H1 (cell line): ENCODE measurements around the gene NT5DC3. TPM values are rescaled to one million over a fixed set of nuclear protein-coding genes. Genes with fewer than 3 reads are reported as not detected.

Experiments
- CTCF ChIA-PET: fragments of 300-600 bp; sonication (Branson Sonifier 250); formaldehyde crosslinking; loops from one replicate; lab custom pipeline; 2021; ENCODE audit not compliant: partially characterized antibody; lab: Charles Lee
- POLR2A ChIA-PET: fragments of 300-600 bp; sonication (Branson Sonifier 250); formaldehyde crosslinking; loops from one replicate; lab custom pipeline; 2021; ENCODE audit warnings: inconsistent platforms; ENCODE audit not compliant: partially characterized antibody; lab: Charles Lee
- DNase-seq, 2 experiments: peaks; one replicate each; pipeline versions ENCODE4 v3.0.0 to v3.0.0-alpha.2; 2010 to 2022; ENCODE audit warnings: low spot score in 2 of 2, low read depth in 1 of 2, mixed read lengths in 1 of 2
- FAIRE-seq: peaks from 2 replicates; lab custom pipeline; 2011; peaks lifted over from hg19 to GRCh38; lab: Jason Lieb, UNC
- H2AFZ ChIP-seq: 2 replicates; pipeline ENCODE4 v1.8.1; 2012; ENCODE audit warnings: low read length, inconsistent platforms
- H2AK5ac ChIP-seq: 2 replicates; pipeline ENCODE4 v1.6.1; 2013; ENCODE audit warnings: low read depth, low read length
- H2BK120ac ChIP-seq: replicated peaks from 2 replicates; pipeline ENCODE3; 2013; ENCODE audit warnings: low read depth, low read length, inconsistent platforms
- H2BK12ac ChIP-seq: 2 replicates; pipeline ENCODE4 v1.6.1; 2013; ENCODE audit warnings: low read depth, low read length
- H2BK15ac ChIP-seq: 2 replicates; pipeline ENCODE4 v1.6.1; 2013; ENCODE audit warnings: low read length
- H2BK20ac ChIP-seq: 2 replicates; pipeline ENCODE4 v1.6.1; 2013; ENCODE audit warnings: low read length
- H2BK5ac ChIP-seq: 2 replicates; pipeline ENCODE4 v1.6.1; 2013; ENCODE audit warnings: low read depth, low read length
- H3K14ac ChIP-seq: 2 replicates; pipeline ENCODE4 v1.6.1; 2013; ENCODE audit warnings: inconsistent platforms; ENCODE audit not compliant: insufficient read length
- H3K18ac ChIP-seq: 2 replicates; pipeline ENCODE4 v1.6.1; 2013; ENCODE audit warnings: low read length; ENCODE audit errors: extremely low read depth
- H3K23ac ChIP-seq: 2 replicates; pipeline ENCODE4 v1.6.1; 2013; ENCODE audit warnings: inconsistent platforms; ENCODE audit not compliant: insufficient read length
- H3K23me2 ChIP-seq: 2 replicates; pipeline ENCODE4 v1.6.1; 2013; ENCODE audit warnings: low read depth, low read length
- H3K27ac ChIP-seq: 2 replicates; pipeline ENCODE4 v1.6.1; 2011; ENCODE audit warnings: low read depth, low read length, inconsistent platforms
- H3K27me3 ChIP-seq, 4 experiments: replicated peaks in 1 of 4; 1 replicate in 1 of 4; 2 replicates in 3 of 4; pipeline versions ENCODE4 v1.6.1 to v1.8.1; 2011 to 2013; ENCODE audit warnings: low read length in 3 of 4, mild to moderate bottlenecking in 3 of 4, inconsistent platforms in 2 of 4, mixed read lengths in 2 of 4, moderate library complexity in 1 of 4; ENCODE audit not compliant: control insufficient read depth in 3 of 4, insufficient read depth in 3 of 4; ENCODE audit errors: extremely low read depth in 1 of 4
- H3K36me3 ChIP-seq, 4 experiments: 2 replicates each; pipeline versions ENCODE4 v1.6.1 to v1.8.1; 2011 to 2013; ENCODE audit warnings: mild to moderate bottlenecking in 4 of 4, low read length in 3 of 4, moderate library complexity in 2 of 4, control low read depth in 1 of 4, inconsistent platforms in 1 of 4; ENCODE audit not compliant: insufficient read depth in 4 of 4, control insufficient read depth in 2 of 4
- H3K4ac ChIP-seq: replicated peaks from 2 replicates; pipeline ENCODE3; 2013; ENCODE audit warnings: low read length, low read depth, mixed read lengths, inconsistent platforms; ENCODE audit not compliant: insufficient read length
- H3K4me1 ChIP-seq, 4 experiments: replicated peaks in 1 of 4; 1 replicate in 1 of 4; 2 replicates in 3 of 4; pipeline versions ENCODE4 v1.6.1 to v1.8.1; 2011 to 2013; ENCODE audit warnings: low read length in 3 of 4, inconsistent platforms in 2 of 4, mixed read lengths in 1 of 4; ENCODE audit not compliant: insufficient read depth in 4 of 4, control insufficient read depth in 3 of 4
- H3K4me2 ChIP-seq, 2 experiments: 2 replicates each; pipeline versions ENCODE4 v1.6.1 to v1.8.1; 2011 to 2013; ENCODE audit warnings: low read depth in 2 of 2, low read length in 2 of 2, control low read depth in 1 of 2, inconsistent platforms in 1 of 2, mild to moderate bottlenecking in 1 of 2; ENCODE audit not compliant: insufficient read depth in 1 of 2
- H3K4me3 ChIP-seq, 4 experiments: fragments of 200-600, 300-600 bp in 1 of 4; sonication (generic), shearing (Covaris generic), sonication (Bioruptor Twin) in 1 of 4; 2 replicates each; pipeline versions ENCODE4 v1.5.1 to v1.8.1; 2011 to 2016; ENCODE audit warnings: low read length in 4 of 4, low read depth in 3 of 4, control low read depth in 2 of 4, inconsistent platforms in 2 of 4, mild to moderate bottlenecking in 2 of 4, mixed read lengths in 1 of 4, moderate library complexity in 1 of 4; ENCODE audit not compliant: insufficient read depth in 2 of 4; ENCODE audit errors: extremely low read depth in 1 of 4
- H3K56ac ChIP-seq: replicated peaks from 2 replicates; pipeline ENCODE3; 2013; ENCODE audit warnings: low read depth, mild to moderate bottlenecking, mixed read lengths, low read length, inconsistent platforms; ENCODE audit not compliant: insufficient read length
- H3K79me1 ChIP-seq: 2 replicates; pipeline ENCODE4 v1.6.1; 2013; ENCODE audit warnings: low read depth, low read length, control low read depth
- H3K79me2 ChIP-seq, 2 experiments: 2 replicates each; pipeline versions ENCODE4 v1.6.1 to v1.8.1; 2012 to 2013; ENCODE audit warnings: low read length in 2 of 2, mild to moderate bottlenecking in 2 of 2, inconsistent platforms in 1 of 2; ENCODE audit not compliant: insufficient read depth in 2 of 2, control insufficient read depth in 1 of 2
- H3K9ac ChIP-seq, 4 experiments: replicated peaks in 1 of 4; 1 replicate in 1 of 4; 2 replicates in 3 of 4; pipeline versions ENCODE4 v1.6.1 to v1.8.1; 2011 to 2013; ENCODE audit warnings: low read depth in 3 of 4, low read length in 3 of 4, control low read depth in 2 of 4, mild to moderate bottlenecking in 2 of 4, moderate library complexity in 2 of 4, inconsistent platforms in 1 of 4; ENCODE audit errors: extremely low read depth in 1 of 4
- H3K9me3 ChIP-seq, 2 experiments: 2 replicates each; pipeline versions ENCODE4 v1.6.1 to v1.8.1; 2012 to 2013; ENCODE audit warnings: mild to moderate bottlenecking in 2 of 2, moderate library complexity in 2 of 2, control low read depth in 1 of 2, inconsistent platforms in 1 of 2, low read depth in 1 of 2, low read length in 1 of 2, mixed read lengths in 1 of 2; ENCODE audit not compliant: insufficient read depth in 2 of 2
- H4K20me1 ChIP-seq, 2 experiments: replicated peaks in 1 of 2; 2 replicates each; pipeline versions ENCODE3 to v1.8.1; 2011 to 2013; ENCODE audit warnings: inconsistent platforms in 2 of 2, low read length in 2 of 2, mild to moderate bottlenecking in 1 of 2; ENCODE audit not compliant: insufficient read depth in 2 of 2, control insufficient read depth in 1 of 2
- H4K5ac ChIP-seq: 2 replicates; pipeline ENCODE4 v1.6.1; 2013; ENCODE audit warnings: low read length, low read depth, mixed read lengths, inconsistent platforms; ENCODE audit not compliant: insufficient read length
- H4K8ac ChIP-seq: 2 replicates; pipeline ENCODE4 v1.8.0; 2013; ENCODE audit warnings: mild to moderate bottlenecking, moderate library complexity, low read length, inconsistent platforms; ENCODE audit not compliant: insufficient read depth; ENCODE audit errors: extremely low read depth
- H4K91ac ChIP-seq: replicated peaks from 2 replicates; pipeline ENCODE3; 2013; ENCODE audit warnings: low read length, mixed read lengths, inconsistent platforms; ENCODE audit not compliant: insufficient read length
- BCL11A ChIP-seq, 2 experiments: IDR thresholded peaks; one replicate each; pipeline ENCODE4 v1.6.1; 2011; ENCODE audit warnings: low read depth in 2 of 2, low read length in 2 of 2, mild to moderate bottlenecking in 2 of 2
- BRCA1 ChIP-seq: IDR thresholded peaks from 2 replicates; pipeline ENCODE4 v1.6.1; 2012; ENCODE audit warnings: low read depth, low read length, improper control_type of control experiment
- CBX8 ChIP-seq: fragments of 300-800, 300-1000 bp; sonication (generic); IDR thresholded peaks from 2 replicates; pipeline ENCODE4 v1.7.1; 2016; ENCODE audit warnings: low read depth, low read length, borderline replicate concordance
- CTBP2 ChIP-seq: IDR thresholded peaks from 2 replicates; pipeline ENCODE4 v1.7.0; 2011; ENCODE audit warnings: borderline replicate concordance, mild to moderate bottlenecking, moderate library complexity, mixed read lengths, low read length; ENCODE audit not compliant: insufficient read depth, insufficient read length
- GTF2F1 ChIP-seq: IDR thresholded peaks from 2 replicates; pipeline ENCODE4 v1.6.1; 2012; ENCODE audit warnings: low read depth, low read length, improper control_type of control experiment, borderline replicate concordance
- NRF1 ChIP-seq: IDR thresholded peaks from 2 replicates; pipeline ENCODE4 v1.6.1; 2011; ENCODE audit warnings: mild to moderate bottlenecking, low read depth, low read length, improper control_type of control experiment
- POU5F1 ChIP-seq: IDR thresholded peaks from 2 replicates; pipeline ENCODE4 v1.6.1; 2011; ENCODE audit warnings: low read depth, mild to moderate bottlenecking, low read length, moderate library complexity
- YY1 ChIP-seq: IDR thresholded peaks from 2 replicates; pipeline ENCODE4 v1.6.1; 2011; ENCODE audit warnings: low read depth, mild to moderate bottlenecking, low read length
- WGBS, 2 experiments: shearing (Covaris generic) in 1 of 2; methylation state at CpG; one replicate each; pipeline versions ENCODE4 v1.1.6 to v1.1.7; 2013 to 2015; ENCODE audit warnings: low lambda C conversion rate in 2 of 2, mixed read lengths in 2 of 2, inconsistent platforms in 1 of 2, low coverage in 1 of 2, missing lambda C conversion rate in 1 of 2; ENCODE audit not compliant: insufficient replicate concordance in 2 of 2, insufficient coverage in 1 of 2, insufficient read length in 1 of 2; ENCODE audit errors: extremely low coverage in 1 of 2, missing lambda C conversion rate in 1 of 2; 5-methylcytosine and 5-hydroxymethylcytosine counted together
- polyA plus RNA-seq, 7 experiments: library from polyadenylated mRNA; depleted of rRNA in 3 of 7; stranded (reverse) in 5 of 7; unstranded in 2 of 7; fragments of >200 nt in 5 of 7; fragments of 200-250 nt in 2 of 7; gene quantifications; 1 replicate in 5 of 7; 2 replicates in 1 of 7; 4 replicates in 1 of 7; pipeline versions ENCODE4 v1.2.1 to v1.2.3, GENCODE V29; 2011 to 2013; ENCODE audit warnings: missing spikeins in 2 of 7, mixed read lengths in 2 of 7
- total RNA-seq: library from RNA; stranded (reverse); fragmentation: NEBNext Ultra II Directional; extraction: Animal tissue kit (Norgen Biotek cat#: 25700); gene quantifications from 2 replicates; pipeline ENCODE4 v1.2.1, GENCODE V29; 2021

Gene NT5DC3
- total and polyA plus RNA-seq, 2 of the 8 experiments (the other 6 are each of a cell fraction or from before 2014, with no cell fraction given): 5.4 to 14.8 TPM

- WGBS, 2 experiments: 100% methylated on average over 1 of the region's 1 CpG; no CpG with 5 or more reads in 1 of the 2 experiments
Observed at GRCh38 chr12:103736572-103736971, 104.5 kb downstream of the NT5DC3 start.

More at GRCh38 chr12:103736572-103736971, 104.5 kb downstream of the NT5DC3 start:
- no peak overlapping the region for H4K5ac ChIP-seq
- H3K4ac ChIP-seq: no peak overlapping the region
- DNase-seq (no peak), FAIRE-seq (no peak)
- H4K91ac ChIP-seq: no peak overlapping the region
- H2BK20ac ChIP-seq: no peak overlapping the region
- H4K8ac ChIP-seq: no peak overlapping the region
- no peak overlapping the region for H3K23ac ChIP-seq
- no peaks in the 10 kb centered on the region for H3K79me2 ChIP-seq
- TF ChIP-seq CBX8 (no peak), BCL11A (IDR thresholded peaks at IDR 0.05; ENCODE audit: low read depth in 2 of 2, low read length in 2 of 2) (no peak), CTBP2 (no peak), POU5F1 (no peak), BRCA1 (no peak), GTF2F1 (no peak), NRF1 (no peak), YY1 (no peak)
- H3K79me1 ChIP-seq: no peaks in the 10 kb centered on the region
- H3K4me2 ChIP-seq: no peak overlapping the region
- no peak overlapping the region for H3K27ac ChIP-seq
- no peak overlapping the region for H2BK5ac ChIP-seq
- H3K4me3 ChIP-seq: no peak overlapping the region
- H3K36me3 ChIP-seq: no peaks in the 10 kb centered on the region
- H2BK120ac ChIP-seq: no peak overlapping the region
- no peaks in the 10 kb centered on the region; a peak in 1 of 7 replicates for H3K27me3 ChIP-seq
- H3K14ac ChIP-seq: no peak overlapping the region
- H3K18ac ChIP-seq: no peak overlapping the region
- no peaks in the 10 kb centered on the region for H4K20me1 ChIP-seq
- no peak overlapping the region for H2BK15ac ChIP-seq
- H2AFZ ChIP-seq: no peak overlapping the region
- H3K23me2 ChIP-seq: no peaks in the 10 kb centered on the region; the same call in 1 of the 2 replicates
- no peak overlapping the region for H3K56ac ChIP-seq
- H2BK12ac ChIP-seq: no peak overlapping the region
- no peaks in the 10 kb centered on the region for H3K4me1 ChIP-seq
- ChIA-PET POLR2A (no interaction called here), CTCF (interaction anchor here (0.6 to 1.2 kb wide), 3 partner anchors 11 to 854 kb away, joined by 3 to 4 read pairs (median 3); no protein-coding TSS in a partner anchor)
- no peak overlapping the region for H2AK5ac ChIP-seq
- peaks cover 5% of the 10 kb centered on the region in 2 experiments; a peak in 1 of 4 replicates for H3K9me3 ChIP-seq
- H3K9ac ChIP-seq: no peak overlapping the region
